Regular cardiac myocyte (primary cell): ENCODE results near the gene SFN. TPM values are rescaled to one million over a fixed set of nuclear protein-coding genes. Genes with fewer than 3 reads are reported as not detected.

Experiments used
- total RNA-seq: library from RNA; depleted of rRNA; stranded (reverse); fragments of >200 nt; gene quantifications from 2 replicates; pipeline ENCODE4 v1.2.3, GENCODE V29; 2014

The SFN gene
- 0.56 and 2.7 TPM in 2 replicates for total RNA-seq

DNA sequence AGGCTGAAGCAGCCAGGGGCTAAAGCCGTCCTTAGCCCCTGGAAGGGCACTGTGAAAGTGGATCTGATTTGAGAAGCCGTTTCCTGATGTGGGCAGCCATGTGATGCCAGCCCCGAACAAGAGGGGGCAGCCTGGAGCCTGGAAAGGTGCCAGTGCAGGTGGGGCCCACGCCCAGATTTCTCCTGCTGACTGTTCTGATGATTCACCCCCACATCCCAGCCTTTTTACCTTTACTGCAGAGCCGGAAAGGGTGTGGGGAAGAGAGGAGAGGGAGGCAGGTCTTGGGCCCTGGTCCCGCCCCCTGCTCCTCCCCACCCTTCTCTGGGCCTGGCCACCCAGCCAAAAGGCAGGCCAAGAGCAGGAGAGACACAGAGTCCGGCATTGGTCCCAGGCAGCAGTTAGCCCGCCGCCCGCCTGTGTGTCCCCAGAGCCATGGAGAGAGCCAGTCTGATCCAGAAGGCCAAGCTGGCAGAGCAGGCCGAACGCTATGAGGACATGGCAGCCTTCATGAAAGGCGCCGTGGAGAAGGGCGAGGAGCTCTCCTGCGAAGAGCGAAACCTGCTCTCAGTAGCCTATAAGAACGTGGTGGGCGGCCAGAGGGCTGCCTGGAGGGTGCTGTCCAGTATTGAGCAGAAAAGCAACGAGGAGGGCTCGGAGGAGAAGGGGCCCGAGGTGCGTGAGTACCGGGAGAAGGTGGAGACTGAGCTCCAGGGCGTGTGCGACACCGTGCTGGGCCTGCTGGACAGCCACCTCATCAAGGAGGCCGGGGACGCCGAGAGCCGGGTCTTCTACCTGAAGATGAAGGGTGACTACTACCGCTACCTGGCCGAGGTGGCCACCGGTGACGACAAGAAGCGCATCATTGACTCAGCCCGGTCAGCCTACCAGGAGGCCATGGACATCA, at the start of gene SFN:
TSS of gene SFN (plus strand) at position 369 of the 904 bp plus-strand sequence. CDS start at position 433, 64 bp downstream.

GRCh38 chr1:26826261-26827105, 36.5 kb upstream of the SFN start, which contains the start of gene ZDHHC18:
TSS of gene ZDHHC18 (plus strand) at chr1:26826688. CDS start at chr1:26826805, 117 bp downstream.

DNA sequence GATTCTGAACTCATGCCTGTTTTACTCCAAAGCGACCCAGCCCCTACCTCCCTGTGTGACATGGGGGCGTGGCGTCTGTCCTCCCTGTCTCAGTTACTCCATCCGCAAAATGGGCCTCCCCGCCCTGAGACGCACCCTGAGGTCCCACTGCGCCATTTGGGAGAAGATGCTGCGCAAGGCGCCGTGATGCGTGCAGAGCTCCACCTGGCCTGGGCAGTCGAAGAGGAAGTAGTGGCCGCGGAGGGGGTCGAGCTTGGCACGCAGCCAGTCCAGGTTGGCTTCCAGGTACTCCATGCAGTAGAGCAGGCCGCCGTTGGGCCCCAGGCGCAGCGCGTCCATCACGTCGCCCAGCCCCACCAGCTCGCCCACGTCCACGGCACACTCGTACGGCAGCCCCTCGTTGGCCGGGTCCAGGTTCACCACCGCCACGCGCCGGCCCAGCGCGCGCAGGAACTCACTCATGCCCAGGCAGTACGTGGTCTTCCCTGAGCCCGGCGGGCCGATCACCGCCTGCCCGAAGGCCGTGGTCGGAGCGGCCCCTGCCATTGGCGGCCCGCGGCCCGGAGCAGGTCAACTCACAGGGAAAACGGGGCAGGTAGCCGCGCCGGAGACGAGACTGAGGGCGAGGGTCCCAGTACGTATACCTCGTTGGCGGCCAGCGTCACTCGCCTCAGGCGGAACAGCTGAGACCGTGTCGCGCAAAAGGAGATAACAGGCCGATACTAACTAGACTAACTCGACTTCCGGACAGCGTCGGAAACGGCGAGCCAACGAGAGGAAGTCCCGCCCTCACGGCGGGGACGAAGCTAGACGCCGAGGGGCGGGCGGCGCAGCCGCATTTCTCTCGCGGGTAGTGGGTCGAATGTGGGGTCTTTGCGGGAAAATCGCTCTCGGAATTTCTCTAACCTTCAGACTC, 26.9 kb downstream of the SFN start, which contains the start of gene GPN2:
TSS of gene GPN2 (minus strand) at position 733 of the 916 bp plus-strand sequence. CDS start at position 546, 187 bp downstream.

GRCh38 chr1:26900001-26900814, 37.3 kb downstream of the SFN start, which contains the start of gene GPATCH3:
TSS of gene GPATCH3 (minus strand) at chr1:26900467. CDS start at chr1:26900442, 25 bp downstream.

Other genes starting within 250 kb of the SFN start
- gene ARID1A, start 167.1 kb upstream of the SFN start, total RNA-seq, result 7.0 and 11.9 TPM in 2 replicates
- gene PIGV, start 75.2 kb upstream of the SFN start, total RNA-seq, result 11.7 and 29.6 TPM in 2 replicates
- 7.7 and 10.4 TPM in 2 replicates for gene ZDHHC18, start 36.5 kb upstream of the SFN start, total RNA-seq
- gene GPN2, start 27.1 kb downstream of the SFN start, total RNA-seq, result 7.5 and 8.7 TPM in 2 replicates
- 6.5 and 10.2 TPM in 2 replicates for gene GPATCH3, start 37.3 kb downstream of the SFN start, total RNA-seq
- gene NR0B2, start 50.8 kb downstream of the SFN start, total RNA-seq, result not detected in 2 replicates
- 18.3 and 71.9 TPM in 2 replicates for gene NUDC, start 58.6 kb downstream of the SFN start, total RNA-seq
- 0.28 TPM in 1 of 2 replicates, not detected in the other for gene KDF1, start 97.3 kb downstream of the SFN start, total RNA-seq
- gene TRNP1, start 130.5 kb downstream of the SFN start, total RNA-seq, result 12.1 and 17.4 TPM in 2 replicates
- gene TENT5B, start 149.7 kb downstream of the SFN start, total RNA-seq, result 1.4 and 1.9 TPM in 2 replicates